ENCODE data around the gene CCNYL1.
A peak's percentile ranks its signal among the peaks of the same experiment; 100 is the strongest.
"Not testable (repeated sequence)": the region's sequence is repeated elsewhere in the genome, so short reads cannot be mapped to it uniquely, and the experiment has no call there.

The CCNYL1 gene

DNA sequence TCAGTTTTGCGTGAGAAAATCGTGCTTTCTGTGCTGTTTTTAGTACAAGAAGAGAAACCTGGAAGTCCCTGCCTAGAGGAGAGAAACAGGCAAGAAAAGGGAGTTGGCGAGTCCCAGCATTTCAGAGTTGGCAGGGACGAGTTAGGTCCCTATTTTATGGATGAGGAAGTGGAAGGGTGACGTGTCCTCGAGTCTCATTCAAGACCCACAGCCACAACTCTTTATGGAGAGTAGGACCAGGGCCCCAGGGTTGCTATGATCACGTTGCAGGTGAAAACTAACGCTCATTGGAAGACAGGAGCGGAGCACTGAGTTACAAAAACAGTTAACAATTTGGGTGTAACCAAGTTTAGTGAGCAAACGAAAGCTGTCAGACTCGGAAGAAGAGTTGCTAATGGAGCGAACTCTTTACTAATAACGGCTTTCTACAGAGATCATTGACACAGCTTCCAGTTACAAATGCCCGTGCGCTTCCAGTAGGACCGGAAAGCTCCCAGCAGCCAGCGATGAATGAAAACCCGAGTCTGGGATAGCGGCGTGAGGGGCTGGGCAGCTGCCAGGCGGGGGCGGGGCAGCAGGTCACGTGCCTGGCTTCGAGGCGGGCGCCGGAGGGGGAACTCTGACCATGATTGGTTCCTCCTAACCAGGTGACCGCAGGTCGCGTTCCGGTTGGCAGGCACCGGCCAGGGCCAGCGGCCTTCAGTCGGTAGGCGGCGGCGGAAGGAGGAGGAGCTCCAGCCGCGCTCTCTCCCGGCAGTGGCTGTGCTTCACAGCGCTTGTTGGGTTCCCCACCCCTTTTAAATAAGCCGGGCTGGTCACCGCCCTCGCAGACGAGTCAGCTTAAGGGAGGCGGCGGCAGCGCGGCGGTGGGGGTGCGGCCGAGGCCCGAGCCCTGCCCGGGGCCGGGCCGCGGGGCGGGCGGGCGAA lies at the start of gene CCNYL1:
Gene CCNYL1, plus strand, starts transcription at position 827 of the 927 bp plus-strand sequence. CDS start 257 bp downstream, outside the sequence.
- peak; percentile 96 to 98 (median 97) for DNase-seq (ENCODE audit: low read depth in 3 of 3)

DNA sequence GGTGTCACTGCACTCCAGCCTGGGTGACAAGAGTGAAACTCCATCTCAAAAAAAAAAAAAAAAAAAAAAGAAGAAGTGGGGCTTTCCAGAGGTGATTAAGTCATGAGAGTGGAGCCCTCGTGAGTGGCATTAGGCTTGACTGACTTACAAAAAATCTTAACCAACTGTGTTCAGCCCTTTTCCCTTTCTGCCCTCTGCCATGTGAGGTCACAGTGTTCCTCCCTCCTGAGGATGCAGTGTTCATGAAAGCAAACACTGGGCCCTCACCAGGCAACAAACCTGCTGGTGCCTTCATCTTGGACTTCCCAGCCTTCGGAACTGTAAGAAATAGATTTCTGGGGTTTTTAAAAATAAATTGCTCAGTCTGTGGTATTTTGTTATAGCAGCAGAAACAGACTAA lies 49.2 kb upstream of the CCNYL1 start:
- DNase-seq (ENCODE audit: low read depth in 3 of 3) = no peak

DNA sequence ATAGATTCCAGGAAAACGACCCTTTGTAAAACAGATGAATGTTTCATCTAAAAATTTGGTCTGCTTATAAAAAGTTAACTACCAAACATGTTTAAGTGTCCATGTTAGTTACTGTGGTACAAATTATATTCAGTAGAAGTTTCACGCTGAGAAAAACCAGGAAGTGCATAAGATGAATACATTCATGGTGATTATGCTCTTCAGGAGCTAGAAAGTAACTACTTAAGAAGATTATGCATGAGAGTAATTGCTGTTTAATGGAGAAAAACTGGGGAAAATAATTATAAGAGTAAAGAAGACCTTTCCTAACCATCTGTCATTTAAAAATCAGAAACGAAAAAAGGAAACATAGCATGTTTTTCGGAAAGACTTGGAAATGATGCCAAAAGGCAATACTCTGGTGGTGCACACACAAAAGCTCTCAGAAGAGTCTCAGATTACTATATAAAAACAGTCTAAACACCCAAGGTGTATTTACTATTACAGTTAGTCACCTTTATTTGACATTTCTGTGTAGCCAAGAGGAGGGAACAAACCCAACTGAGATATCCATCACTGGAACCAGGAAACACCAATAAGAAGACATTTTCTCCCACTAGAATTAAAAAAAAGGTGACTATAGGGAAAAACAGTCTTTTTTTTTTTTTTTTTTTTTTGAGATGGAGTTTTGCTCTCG lies 47.4 kb upstream of the CCNYL1 start:
- DNase-seq (ENCODE audit: low read depth in 3 of 3) = no peak

DNA sequence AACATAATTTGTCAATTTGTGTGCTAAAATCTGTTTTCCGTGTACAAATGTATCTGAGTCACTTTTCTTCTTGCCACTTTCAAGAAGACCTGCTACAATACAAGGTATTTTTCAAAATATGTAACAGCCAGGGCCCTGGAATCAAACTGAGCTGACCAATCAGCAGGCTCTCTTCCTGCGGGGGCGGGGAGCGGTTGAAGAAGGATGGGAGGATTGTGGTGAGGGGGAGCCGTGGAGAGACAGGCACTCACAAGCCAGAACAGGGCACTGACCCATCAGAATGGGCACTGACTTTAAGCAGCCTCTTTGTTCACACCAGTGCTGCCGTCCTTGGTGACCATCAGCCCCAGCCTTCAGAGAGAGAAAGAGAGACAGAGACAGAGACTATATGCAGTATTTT lies 40.6 kb upstream of the CCNYL1 start:
- no peak for DNase-seq (ENCODE audit: low read depth in 3 of 3)

DNA sequence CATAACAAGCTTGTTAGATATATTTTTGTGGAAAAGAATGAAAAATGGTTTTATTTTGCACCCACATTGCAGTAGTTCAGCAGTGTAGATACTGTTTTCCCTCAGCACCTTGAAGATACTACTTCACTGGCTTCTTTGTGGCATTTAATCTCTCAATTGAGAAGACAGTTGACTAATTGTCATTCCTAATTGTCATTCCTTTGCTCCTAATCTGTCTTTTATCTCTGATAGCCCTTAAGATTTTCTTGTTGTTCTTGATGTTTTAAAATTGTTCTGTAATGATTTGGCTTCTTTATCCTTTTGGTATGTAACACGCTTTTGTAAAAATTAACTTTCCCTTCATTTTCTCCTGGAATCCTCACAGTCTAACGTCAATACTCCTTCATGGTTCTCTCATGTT lies 38.0 kb upstream of the CCNYL1 start:
- DNase-seq (ENCODE audit: low read depth in 3 of 3) = no peak

DNA sequence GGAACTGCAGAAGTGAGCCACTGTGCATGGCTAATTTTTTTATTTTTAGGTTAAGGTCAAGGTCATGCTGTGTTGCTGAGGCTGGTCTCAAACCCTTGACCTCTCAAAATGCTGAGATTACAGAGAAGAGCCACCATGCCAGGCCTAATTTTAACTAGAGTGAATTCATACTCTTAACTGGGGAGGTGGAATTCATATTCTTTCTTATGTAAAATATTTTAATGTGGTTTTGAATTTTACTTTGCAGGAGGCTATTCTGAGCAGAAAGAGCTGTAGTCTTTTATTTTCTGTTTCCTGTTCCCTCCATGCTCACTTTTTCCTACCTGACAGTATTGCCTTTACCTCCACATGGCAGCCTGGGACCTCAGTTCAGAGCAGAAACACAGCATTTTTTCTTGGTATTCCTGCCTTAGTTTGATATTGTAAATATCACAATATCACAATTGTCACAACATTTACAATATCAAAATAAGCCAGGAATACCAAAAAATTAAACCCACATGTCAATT lies 37.1 kb upstream of the CCNYL1 start:
- DNase-seq (ENCODE audit: low read depth in 3 of 3) = no peak

DNA sequence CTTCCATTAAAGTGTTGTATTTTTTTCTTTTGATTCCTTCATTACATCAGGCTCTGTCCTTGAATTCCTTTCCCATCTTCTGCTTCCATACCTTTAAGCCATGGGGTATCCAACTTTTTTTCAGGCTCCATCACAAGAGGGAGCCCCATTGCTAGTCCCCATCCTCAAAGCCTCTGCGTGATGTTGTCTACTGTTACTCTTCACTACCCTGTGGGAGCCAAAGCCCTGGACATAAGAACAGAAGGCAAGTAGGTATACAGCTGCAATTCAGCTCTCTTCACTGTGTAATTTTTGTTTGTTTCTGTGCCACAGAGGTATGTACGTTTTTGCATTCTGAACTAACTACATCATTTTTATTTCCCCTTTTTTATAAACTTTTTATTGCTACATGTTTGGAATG lies 36.6 kb upstream of the CCNYL1 start:
- DNase-seq (ENCODE audit: low read depth in 3 of 3) = no peak

DNA sequence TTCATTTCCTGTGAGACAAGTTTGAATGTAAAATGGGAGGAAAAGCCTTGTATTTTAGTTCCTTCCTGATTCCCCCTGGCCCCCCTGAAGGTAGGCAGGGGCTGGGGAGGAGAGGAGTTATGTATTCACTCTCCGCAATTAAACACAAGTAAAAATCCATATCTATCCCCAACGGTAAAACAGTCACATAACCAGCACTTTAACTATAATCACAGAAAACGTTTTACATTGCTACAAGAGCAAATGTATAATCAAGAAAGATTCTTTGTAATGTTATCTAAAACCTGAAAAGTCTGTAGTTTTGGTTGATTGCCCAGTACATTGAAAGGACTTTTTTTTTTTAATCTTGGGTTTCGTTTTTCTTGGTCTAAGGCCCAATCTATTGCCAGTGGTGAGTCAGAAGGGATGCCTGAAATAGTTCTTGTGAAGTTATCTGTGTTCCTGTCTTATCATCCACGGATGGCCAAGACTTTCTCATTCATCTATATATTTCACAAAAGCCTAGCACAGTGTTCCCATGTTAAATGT lies 34.5 kb upstream of the CCNYL1 start:
- DNase-seq (ENCODE audit: low read depth in 3 of 3) = no peak

DNA sequence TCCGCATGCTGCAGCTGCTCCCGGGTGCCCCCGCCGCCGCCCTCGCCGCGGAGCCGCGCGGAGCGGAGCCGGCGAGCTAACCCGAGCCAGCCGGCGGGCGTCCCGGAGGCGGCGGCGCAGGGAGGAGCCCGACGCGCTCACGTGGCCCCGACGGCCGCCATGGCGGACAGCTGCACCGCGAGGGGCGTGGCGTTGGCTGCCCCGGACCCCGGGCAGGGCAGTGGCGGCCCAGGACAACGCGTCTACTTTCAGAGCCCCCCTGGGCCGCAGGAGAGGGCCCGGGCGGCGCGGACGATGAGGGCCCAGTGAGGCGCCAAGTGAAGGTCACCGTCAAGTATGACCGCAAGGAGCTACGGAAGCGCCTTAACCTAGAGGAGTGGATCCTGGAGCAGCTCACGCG lies 30.0 kb upstream of the CCNYL1 start:
- no peak for DNase-seq (ENCODE audit: low read depth in 3 of 3)

DNA sequence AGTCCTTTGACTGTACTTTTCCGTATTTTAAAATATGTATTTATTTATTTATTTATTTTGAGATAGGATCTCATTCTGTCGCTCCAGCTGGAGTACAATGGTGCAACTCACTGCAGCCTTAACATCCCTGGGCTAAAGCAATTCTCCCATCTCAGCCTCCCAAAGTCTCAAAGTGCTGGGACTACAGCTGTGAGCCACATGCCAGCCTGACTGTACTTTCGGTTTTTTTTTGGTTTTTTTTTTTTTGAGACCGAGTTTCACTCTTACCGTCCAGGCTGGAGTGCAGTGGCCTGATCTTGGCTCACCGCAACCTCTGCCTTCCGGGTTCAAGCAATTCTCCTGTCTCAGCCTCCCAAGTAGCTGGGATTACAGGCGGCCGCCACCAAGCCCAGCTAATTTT lies 28.9 kb upstream of the CCNYL1 start:
- no peak for DNase-seq (ENCODE audit: low read depth in 3 of 3)

DNA sequence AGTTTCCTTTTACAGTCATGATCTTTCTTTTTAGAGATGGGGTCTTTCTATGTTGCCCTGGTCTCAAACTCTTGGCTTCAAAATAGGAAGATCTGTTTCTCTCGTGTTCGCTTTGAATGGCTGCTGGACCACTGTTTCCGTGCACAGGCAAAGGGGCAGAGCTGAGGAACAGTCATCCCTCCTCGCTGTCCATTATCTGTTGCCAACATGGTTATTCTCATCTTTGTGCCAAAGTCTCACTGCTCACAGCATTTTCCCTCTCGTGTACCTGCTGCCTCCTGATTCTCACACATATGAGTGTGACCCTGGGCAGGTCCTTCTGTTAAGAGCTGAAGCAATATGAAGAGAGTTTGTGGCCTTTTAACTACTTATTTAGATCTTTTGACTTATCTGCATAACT lies 28.0 kb upstream of the CCNYL1 start:
- DNase-seq (ENCODE audit: low read depth in 3 of 3) = no peak

DNA sequence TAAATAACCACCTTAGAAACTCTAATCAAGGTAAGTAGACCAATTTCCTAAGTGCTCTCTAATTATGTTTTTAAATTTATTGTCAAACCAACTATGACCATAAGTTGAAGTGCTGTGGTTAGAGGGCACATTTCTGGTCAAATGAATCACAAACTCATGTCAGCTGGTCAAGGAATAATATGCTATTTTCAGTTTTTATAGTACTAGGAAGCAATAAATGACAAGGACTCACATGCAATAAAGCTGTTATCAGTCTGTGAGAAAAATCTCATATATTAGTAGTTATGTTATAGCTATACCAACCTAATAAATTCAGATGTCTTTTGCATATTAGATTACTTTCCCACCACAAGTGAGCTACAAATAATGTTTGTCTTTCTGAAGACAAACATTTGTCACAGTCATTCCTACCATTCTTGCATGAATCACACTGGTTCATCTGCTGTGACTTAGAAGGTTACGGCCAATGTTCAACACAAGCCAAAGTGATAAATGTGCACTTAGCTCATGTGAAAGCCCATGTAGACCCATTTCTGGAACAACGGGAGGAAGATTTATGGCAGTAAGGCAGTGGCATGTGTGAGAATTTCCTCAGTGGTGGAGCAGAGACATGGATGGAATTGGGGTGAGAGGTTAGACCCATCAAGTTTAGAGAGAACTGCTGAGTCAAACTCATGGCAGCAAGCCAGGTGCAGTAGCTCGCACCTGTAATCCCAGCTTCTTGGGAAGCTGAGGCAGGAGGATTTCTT lies 27.4 kb upstream of the CCNYL1 start:
- DNase-seq (ENCODE audit: low read depth in 3 of 3) = no peak

DNA sequence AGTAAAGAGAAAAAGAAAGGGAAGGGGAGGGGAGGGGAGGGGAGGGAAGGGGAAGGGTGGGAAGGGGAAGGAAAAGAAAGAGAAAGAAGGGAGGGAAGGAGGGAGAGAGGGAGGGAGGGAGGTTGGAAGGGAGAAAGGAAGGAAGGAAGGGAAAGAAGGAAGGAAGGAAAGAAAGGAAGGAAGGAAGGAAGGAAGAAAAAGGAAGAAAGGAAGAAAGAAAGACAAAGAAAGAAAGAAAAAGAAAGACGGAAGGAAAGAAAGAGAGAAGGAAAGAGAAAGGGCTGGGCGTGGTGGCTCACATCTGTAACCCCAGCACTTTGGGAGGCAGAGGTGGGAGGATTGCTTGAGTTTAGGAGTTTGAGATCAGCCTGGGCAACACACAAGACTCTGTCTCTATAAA lies 24.6 kb upstream of the CCNYL1 start:
- DNase-seq (ENCODE audit: low read depth in 3 of 3) = no peak

DNA sequence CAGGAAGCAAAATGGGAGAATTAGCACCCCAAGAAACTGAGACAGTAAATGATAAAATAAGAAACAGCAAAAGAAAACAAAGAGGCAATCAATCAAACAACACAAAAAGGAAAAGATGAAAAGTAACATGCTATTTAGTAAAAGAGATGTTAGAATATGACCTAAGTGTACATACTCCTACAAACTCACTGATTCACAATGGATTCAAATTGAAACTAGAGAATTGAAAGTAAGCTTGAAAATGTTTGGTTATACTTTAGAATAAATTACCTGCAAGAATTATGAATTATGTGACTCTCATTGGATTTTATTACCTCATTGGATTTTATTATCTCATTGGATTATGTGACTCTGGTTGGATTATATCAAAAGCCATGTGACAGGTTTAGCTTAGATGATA lies 22.8 kb upstream of the CCNYL1 start:
- DNase-seq (ENCODE audit: low read depth in 3 of 3) = no peak

DNA sequence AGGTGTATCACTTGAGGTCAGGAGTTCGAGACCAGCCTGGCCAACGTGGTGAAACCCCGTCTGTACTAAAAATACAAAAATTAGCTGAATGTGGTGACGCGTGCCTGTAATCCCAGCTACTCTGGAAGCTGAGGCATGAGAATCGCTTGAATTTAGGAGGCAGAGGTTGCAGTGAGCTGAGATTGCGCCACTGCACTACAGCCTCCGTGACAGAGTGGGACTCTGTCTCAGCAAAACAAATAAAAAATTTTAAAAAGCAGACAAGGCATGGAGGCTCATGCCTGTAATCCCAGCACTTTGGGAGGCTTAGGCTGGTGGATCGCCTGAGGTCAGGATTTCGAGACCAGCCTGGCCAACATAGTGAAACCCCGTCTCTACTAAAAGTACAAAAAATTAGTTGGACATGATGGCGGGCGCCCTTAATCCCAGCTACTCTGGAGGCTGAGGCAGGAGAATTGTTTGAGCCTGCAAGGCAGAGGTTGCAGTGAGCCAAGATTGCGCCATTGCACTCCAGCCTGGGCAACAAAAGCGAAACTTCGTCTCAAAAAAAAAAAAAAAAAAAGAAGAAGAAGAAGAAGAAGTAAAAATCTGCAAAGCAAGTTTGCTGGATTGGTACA lies 20.5 kb upstream of the CCNYL1 start:
- DNase-seq (ENCODE audit: low read depth in 3 of 3) = not testable (repeated sequence)

DNA sequence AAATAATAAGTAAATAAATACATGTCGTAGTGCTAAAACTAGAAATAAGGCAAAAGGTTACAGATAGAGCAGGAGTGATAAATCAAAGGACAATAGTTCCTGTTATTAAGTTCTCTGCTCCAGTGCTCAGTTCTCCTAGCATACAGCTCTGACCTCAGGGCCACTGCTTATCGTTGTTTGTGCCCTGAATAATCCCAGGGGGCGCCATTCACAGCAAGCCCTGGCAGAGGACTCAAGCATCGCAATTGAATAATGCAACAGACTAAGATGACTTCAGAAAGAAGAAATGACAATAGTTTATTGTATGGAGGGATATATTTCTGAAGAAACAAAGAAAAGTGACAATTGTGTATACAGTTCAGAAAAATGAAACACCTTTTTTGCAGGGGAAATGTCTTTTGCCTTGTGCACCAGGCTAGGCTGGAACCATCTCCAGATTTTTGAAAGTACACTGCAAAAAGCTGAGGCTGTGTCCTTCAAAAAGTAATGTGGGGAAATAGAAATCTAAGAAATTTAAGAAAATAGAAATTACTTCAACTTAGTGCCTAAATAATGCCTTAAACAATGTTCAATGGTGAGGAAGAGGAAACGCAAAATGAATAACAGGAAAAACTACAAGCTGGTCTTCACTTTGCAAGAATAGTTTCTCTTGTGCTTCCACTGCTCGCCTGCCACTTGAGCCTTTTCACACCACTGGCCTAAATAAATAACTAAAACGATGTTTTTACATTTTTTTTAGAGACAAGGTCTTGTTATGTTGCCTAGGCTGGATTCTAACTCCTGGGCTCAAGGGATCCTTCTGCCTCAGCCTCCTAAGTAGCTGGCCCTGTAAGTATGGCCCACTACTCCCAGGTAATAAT lies 19.0 kb upstream of the CCNYL1 start:
- DNase-seq (ENCODE audit: low read depth in 3 of 3) = peak in 1 of 3 donors; percentile 43

DNA sequence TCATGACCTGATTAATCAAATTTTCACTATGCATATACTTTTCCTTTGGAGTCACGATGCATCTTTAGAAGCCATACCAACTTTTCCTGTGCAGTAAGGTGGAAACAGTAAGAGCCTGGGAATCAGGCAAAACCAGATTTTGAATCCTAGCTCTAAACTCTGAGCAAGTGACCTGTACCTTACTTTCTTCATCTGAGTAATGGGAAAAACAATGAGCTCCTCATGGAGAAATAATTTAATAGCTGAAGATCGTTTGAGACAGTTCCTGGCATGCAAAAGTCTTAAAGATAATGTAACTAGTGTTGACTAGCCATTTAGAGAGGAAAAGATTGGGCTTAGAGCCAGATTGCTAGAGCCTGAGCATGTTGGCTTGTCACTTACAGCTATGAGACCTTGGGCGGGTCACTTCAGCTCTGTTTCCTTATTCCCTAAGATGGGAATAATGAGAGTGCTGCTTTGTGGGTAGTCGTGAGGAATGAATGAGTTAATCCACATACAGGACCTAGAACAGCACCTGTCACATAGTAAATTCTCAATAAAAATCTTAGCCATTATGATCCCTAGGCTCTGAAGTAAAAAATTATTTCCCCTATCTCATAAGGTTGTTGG lies 17.7 kb upstream of the CCNYL1 start:
- DNase-seq (ENCODE audit: low read depth in 3 of 3) = no peak

DNA sequence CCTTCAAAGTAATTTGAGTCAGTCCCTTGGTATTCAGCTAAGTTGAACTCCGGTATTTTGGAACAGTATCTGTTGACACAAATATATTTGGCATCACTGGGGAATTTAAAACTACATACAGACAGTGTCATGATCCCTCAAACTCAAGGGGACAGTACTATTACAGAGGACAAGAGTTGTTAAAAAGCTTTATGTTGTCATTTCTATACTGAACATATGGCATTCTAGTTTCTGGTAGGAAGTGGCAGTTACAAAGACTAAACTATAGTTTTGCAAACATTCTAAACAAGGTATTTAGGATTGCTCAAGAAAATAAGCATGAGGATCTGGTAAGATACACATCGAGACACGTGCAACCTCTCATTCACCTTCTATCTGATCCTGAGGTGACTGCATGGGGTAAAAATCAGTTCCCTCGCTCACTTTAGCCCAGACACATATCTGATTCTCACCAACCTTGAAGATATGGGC lies 16.6 kb upstream of the CCNYL1 start:
- DNase-seq (ENCODE audit: low read depth in 3 of 3) = no peak

DNA sequence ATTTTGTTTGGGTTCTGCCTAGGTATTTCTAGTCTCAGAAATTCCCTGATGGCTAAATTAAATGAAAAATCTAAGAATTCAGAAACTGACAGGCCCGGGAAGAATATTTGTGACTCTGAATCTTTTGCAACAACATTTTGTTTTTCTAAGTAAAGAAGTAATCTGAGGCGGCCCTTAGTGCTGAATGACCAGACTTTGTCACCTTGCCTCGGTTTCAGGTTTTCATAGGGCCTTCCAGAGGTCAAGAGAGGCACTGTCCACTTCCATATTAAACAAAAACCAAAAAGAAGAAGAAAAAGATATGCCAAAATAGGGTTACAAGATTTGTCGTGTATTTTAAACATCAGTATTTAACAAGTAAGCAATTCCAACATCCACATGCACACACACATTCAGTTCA lies 16.1 kb upstream of the CCNYL1 start:
- DNase-seq (ENCODE audit: low read depth in 3 of 3) = no peak

DNA sequence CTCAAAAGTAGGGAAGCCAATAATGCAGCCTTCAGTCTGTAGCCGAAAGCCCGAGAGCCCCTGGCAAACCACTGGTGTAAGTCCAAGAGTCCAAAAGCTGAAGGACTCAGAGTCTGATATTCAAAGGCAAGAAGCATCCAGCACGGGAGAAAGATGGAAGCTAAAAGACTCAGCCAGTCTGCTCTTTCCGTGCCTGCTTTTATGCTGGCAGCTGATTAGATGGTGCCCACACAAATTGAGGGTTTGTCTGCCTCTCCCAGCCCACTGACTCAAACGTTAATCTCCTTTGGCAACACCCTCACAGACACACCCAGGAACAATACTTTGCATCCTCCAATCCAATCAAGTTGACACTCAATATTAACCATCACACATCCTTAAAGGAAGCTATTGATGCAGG lies 14.5 kb upstream of the CCNYL1 start:
- not testable (repeated sequence) for DNase-seq (ENCODE audit: low read depth in 3 of 3)
